Measurements from ENCODE around the gene ATAD1.
"Not testable (repeated sequence)": the region's sequence is repeated elsewhere in the genome, so short reads cannot be mapped to it uniquely, and the experiment has no call there.

The ATAD1 gene

GRCh38 chr10:87817609-87818504 lies at the start of gene ATAD1:
Gene ATAD1, minus strand, starts transcription at chr10:87818226. Its CDS starts 3,627 bp downstream, at chr10:87814599.
- peak; percentile 92 for DNase-seq (ENCODE audit: low spot score)

GRCh38 chr10:87867453-87867852 lies 49.4 kb upstream of the ATAD1 start:
- DNase-seq (ENCODE audit: low spot score), result no peak

GRCh38 chr10:87866412-87866974 lies 48.5 kb upstream of the ATAD1 start:
- no peak for DNase-seq (ENCODE audit: low spot score)

- DNase-seq (ENCODE audit: low spot score), result no peak
Observed at GRCh38 chr10:87865241-87865881, 47.3 kb upstream of the ATAD1 start.

- no peak for DNase-seq (ENCODE audit: low spot score)
Observed at GRCh38 chr10:87864496-87865059, 46.6 kb upstream of the ATAD1 start.

- DNase-seq (ENCODE audit: low spot score), result peak; percentile 12
Observed at GRCh38 chr10:87863951-87864495, 46.0 kb upstream of the ATAD1 start.

- peak; percentile 93 for DNase-seq (ENCODE audit: low spot score)
Observed at GRCh38 chr10:87863053-87863943, 45.3 kb upstream of the ATAD1 start, which contains the start of the genes KLLN and PTEN. Gene KLLN, minus strand, starts transcription at chr10:87863533. Its CDS starts 1,046 bp downstream, at chr10:87862487. Gene PTEN, plus strand, starts transcription at chr10:87863625. Its CDS starts 845 bp downstream, at chr10:87864470.

GRCh38 chr10:87862679-87863052 lies 44.6 kb upstream of the ATAD1 start:
- no peak for DNase-seq (ENCODE audit: low spot score)

- peak; percentile 91 for DNase-seq (ENCODE audit: low spot score)
Observed at GRCh38 chr10:87861953-87862678, 44.1 kb upstream of the ATAD1 start.

GRCh38 chr10:87861566-87861952 lies 43.5 kb upstream of the ATAD1 start:
- DNase-seq (ENCODE audit: low spot score), result peak; percentile 61

GRCh38 chr10:87860816-87861403 lies 42.9 kb upstream of the ATAD1 start:
- DNase-seq (ENCODE audit: low spot score), result no peak

- peak; percentile 30 for DNase-seq (ENCODE audit: low spot score)
Observed at GRCh38 chr10:87860156-87860795, 42.2 kb upstream of the ATAD1 start.

GRCh38 chr10:87855665-87856064 lies 37.6 kb upstream of the ATAD1 start:
- not testable (repeated sequence) for DNase-seq (ENCODE audit: low spot score)

GRCh38 chr10:87855247-87855646 lies 37.2 kb upstream of the ATAD1 start:
- not testable (repeated sequence) for DNase-seq (ENCODE audit: low spot score)

GRCh38 chr10:87852089-87852488 lies 34.1 kb upstream of the ATAD1 start:
- no peak for DNase-seq (ENCODE audit: low spot score)

GRCh38 chr10:87850742-87851205 lies 32.7 kb upstream of the ATAD1 start:
- peak; percentile 54 for DNase-seq (ENCODE audit: low spot score)

GRCh38 chr10:87849001-87849400 lies 31.0 kb upstream of the ATAD1 start:
- no peak for DNase-seq (ENCODE audit: low spot score)

GRCh38 chr10:87847550-87847949 lies 29.5 kb upstream of the ATAD1 start:
- DNase-seq (ENCODE audit: low spot score), result no peak

- DNase-seq (ENCODE audit: low spot score), result not testable (repeated sequence)
Observed at GRCh38 chr10:87846711-87847110, 28.7 kb upstream of the ATAD1 start.
